Mucosa of stomach (tissue), 1 donor: Measurements from ENCODE around the gene STAT4.

ENCODE experiments used
- H3K27me3 ChIP-seq: one replicate; pipeline ENCODE4 v1.7.0; 2013; ENCODE audit warnings: mild to moderate bottlenecking, low read length; ENCODE audit not compliant: control insufficient read depth, insufficient read depth
- H3K36me3 ChIP-seq: one replicate; pipeline ENCODE4 v1.7.0; 2013; ENCODE audit warnings: low read length; ENCODE audit not compliant: control insufficient read depth, insufficient read depth
- H3K4me1 ChIP-seq: one replicate; pipeline ENCODE4 v1.7.0; 2013; ENCODE audit warnings: mild to moderate bottlenecking, low read length; ENCODE audit not compliant: control insufficient read depth, insufficient read depth
- H3K4me3 ChIP-seq: one replicate; pipeline ENCODE4 v1.7.0; 2013; ENCODE audit warnings: low read length
- H3K9ac ChIP-seq: one replicate; pipeline ENCODE4 v1.7.0; 2013; ENCODE audit warnings: mild to moderate bottlenecking, low read length, moderate library complexity
- H3K9me3 ChIP-seq: one replicate; pipeline ENCODE4 v1.7.0; 2013; ENCODE audit warnings: mild to moderate bottlenecking, low read length, moderate library complexity; ENCODE audit not compliant: control insufficient read depth
- donor health status: Pancreatic carcinoma.

The STAT4 gene

DNA sequence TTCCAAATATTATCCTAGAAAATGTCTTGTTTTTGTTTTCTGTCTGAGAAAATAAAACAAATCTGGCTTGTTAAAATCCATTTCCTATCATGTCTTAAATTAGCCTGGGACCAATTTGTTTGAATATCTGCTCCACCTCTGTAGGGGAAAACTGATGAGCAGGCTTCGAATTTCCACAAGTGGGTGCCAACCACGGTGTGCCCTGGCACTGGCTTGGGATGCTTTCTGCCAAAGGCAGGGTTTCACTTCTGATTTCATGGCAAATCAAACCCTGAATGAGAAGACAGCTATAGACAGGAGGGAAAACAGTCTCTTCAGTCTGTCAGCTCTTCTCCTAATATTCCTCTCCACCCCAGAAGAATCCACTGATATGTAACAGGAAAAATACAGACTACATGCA lies 33.7 kb upstream of the STAT4 start:
- H3K4me3 ChIP-seq: no peak overlapping the region
- no peaks in the 10 kb centered on the region for H3K36me3 ChIP-seq
- H3K4me1 ChIP-seq: no peaks in the 10 kb centered on the region
- H3K9ac ChIP-seq: no peak overlapping the region
- no peaks in the 10 kb centered on the region for H3K9me3 ChIP-seq
- no peaks in the 10 kb centered on the region for H3K27me3 ChIP-seq

- H3K36me3 ChIP-seq: no peaks in the 10 kb centered on the region
- no peak overlapping the region for H3K4me3 ChIP-seq
- H3K9me3 ChIP-seq: no peaks in the 10 kb centered on the region
- no peak overlapping the region for H3K9ac ChIP-seq
- no peaks in the 10 kb centered on the region for H3K4me1 ChIP-seq
- no peaks in the 10 kb centered on the region for H3K27me3 ChIP-seq
Measured at GRCh38 chr2:191183516-191183915, 32.7 kb upstream of the STAT4 start.

- Histone ChIP-seq H3K9ac (no peak overlapping the region), H3K36me3 (no peaks in the 10 kb centered on the region), H3K4me1 (no peaks in the 10 kb centered on the region), H3K9me3 (no peaks in the 10 kb centered on the region), H3K27me3 (no peaks in the 10 kb centered on the region), H3K4me3 (no peak overlapping the region)
Measured at GRCh38 chr2:191183081-191183480, 32.3 kb upstream of the STAT4 start.

DNA sequence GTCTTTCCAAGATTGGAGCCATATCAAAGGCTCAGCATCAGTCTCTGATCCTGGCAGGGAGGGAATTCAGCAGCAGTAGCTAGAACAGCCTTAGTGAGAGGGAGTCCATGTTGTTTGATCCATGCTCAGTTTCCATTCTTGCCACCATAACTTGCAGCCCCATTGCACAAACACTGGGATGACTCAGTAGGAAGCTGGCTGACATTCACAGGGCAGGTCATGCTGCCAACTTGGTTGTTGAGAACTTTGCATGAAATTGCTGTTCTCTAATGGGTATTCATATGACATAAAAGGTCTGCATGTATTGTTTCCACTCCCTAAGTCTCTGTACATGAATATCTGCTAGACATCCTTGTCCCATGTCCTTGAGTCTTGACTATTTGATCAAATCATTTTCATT lies 29.9 kb upstream of the STAT4 start:
- no peaks in the 10 kb centered on the region for H3K27me3 ChIP-seq
- no peaks in the 10 kb centered on the region for H3K36me3 ChIP-seq
- H3K4me3 ChIP-seq: no peak overlapping the region
- no peaks in the 10 kb centered on the region for H3K4me1 ChIP-seq
- no peak overlapping the region for H3K9ac ChIP-seq
- H3K9me3 ChIP-seq: no peaks in the 10 kb centered on the region

DNA sequence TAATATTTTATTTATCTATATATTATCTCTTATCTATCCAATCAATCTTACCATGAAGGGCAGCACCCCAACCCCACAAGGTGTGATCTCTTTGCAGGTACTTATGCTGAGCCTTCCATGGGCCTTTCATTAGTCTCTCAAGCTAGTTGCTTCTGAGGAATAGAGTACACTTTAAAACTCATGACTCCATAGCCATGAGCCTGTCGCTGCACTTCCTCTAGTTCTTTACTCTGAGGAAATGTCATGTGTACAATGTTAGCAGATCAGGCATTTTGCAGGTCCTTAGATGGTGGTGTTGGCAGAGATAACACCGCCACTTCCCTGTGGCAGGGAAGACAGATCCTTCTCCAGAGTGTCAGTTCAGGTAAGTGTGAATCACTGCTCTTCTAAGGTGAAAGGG lies 29.5 kb upstream of the STAT4 start:
- Histone ChIP-seq H3K36me3 (no peaks in the 10 kb centered on the region), H3K27me3 (no peaks in the 10 kb centered on the region), H3K4me1 (no peaks in the 10 kb centered on the region), H3K9me3 (no peaks in the 10 kb centered on the region), H3K9ac (no peak overlapping the region), H3K4me3 (no peak overlapping the region)

DNA sequence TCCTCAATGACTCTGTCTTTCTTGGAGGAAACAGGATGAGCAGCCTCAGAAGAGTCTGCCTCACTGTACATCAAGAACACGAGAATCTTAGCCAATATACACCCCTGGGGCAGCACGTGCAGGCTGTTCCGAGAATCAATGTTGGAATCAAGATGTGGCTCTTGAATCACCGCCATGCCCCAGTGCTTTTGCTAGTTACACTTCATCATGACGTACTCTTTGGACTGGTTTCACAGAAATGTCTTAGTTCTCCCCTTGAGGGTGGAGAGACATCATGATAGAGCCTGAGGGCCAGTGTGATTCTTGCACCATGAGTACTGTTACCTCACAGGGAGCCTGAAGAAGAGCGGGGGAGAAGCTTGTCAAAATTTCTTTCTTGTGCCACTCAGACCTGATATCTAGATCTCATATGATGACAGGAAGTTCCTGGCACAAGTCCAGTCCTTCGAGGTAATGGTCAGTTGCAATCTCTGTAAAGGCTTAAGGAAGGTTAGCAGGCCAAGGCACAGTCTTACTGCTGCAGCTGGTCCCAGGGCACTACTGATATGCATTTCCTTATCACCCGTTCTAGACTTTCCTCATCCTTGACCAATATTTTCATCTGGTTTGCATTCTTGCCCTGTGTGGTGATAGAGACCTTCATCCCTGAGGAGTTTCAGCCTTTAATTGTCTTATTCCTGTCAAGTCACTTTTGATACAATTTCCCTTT lies 28.2 kb upstream of the STAT4 start:
- Histone ChIP-seq H3K4me3 (no peak overlapping the region), H3K27me3 (no peaks in the 10 kb centered on the region), H3K9ac (no peak overlapping the region), H3K4me1 (no peaks in the 10 kb centered on the region), H3K9me3 (no peaks in the 10 kb centered on the region), H3K36me3 (no peaks in the 10 kb centered on the region)

DNA sequence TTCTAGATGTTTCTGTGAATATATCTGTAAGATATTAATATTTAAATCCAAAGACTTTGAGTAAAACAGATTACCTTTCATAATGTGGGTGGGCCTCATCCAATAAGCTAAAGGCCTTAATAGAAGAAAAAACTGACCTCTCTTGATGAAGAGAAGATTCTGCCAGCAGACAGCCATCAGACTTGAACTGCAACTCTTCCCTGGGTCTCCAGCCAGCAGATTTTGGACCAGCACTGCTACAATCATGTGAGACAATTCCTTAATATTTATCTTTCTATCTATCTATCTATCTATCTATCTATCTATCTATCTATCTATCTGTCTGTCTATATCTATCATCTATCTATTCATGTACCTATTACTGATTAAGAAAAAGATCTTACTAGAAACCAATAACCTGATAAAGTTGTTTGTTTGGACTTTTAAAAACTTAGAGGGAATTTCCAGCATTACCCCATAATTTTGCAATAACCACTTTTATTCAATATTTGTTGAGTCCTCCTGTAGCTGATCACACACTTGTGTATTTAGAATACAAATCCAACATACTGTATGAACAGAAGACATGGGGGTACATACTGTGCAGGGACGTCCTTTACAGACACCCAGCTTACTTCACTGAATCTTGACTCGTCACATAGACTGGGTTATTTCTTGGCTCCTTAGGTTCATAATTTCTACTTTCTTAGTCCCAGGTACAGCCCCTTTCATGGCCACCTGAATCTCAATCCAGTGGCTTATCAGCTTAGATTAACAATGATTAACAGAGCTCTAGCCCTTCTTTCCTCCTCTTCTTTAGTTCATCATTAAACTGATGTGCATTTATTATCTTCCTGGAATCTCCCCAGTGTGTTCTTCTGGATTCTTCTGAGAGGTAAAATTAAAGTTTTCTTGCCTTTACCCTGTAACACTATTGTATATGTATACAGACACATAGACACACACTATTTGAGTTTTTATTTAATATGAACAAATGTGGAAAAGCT lies 27.2 kb upstream of the STAT4 start:
- Histone ChIP-seq H3K4me3 (no peak overlapping the region), H3K4me1 (no peaks in the 10 kb centered on the region), H3K9me3 (no peaks in the 10 kb centered on the region), H3K36me3 (no peaks in the 10 kb centered on the region), H3K9ac (no peak overlapping the region), H3K27me3 (no peaks in the 10 kb centered on the region)

GRCh38 chr2:191176801-191177438 lies 26.1 kb upstream of the STAT4 start:
- Histone ChIP-seq H3K9me3 (no peaks in the 10 kb centered on the region), H3K4me1 (no peaks in the 10 kb centered on the region), H3K27me3 (no peaks in the 10 kb centered on the region), H3K36me3 (no peaks in the 10 kb centered on the region), H3K4me3 (no peak overlapping the region), H3K9ac (no peak overlapping the region)

- Histone ChIP-seq H3K9me3 (no peaks in the 10 kb centered on the region), H3K4me3 (no peak overlapping the region), H3K4me1 (no peaks in the 10 kb centered on the region), H3K27me3 (no peaks in the 10 kb centered on the region), H3K9ac (no peak overlapping the region), H3K36me3 (no peaks in the 10 kb centered on the region)
Measured at GRCh38 chr2:191176305-191176704, 25.5 kb upstream of the STAT4 start.

DNA sequence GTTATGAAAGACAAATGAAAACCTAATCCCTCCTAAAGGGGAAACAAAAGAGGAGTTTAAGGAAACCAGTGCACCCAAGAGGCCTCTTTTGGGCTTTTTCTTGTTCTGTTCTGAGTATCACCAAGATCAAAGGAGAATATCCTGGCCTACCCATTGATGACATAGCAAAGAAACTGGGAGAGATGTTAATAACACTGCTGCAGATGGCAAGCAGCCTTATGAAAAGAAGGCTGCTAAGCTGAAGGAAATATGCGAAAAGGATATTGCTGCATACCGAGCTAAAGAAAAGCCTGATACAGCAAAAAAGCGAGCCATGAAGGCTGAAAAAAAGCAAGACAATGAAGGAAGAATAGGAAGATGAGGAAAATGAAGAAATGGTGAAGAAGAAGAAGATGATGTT lies 23.6 kb upstream of the STAT4 start:
- Histone ChIP-seq H3K36me3 (no peaks in the 10 kb centered on the region), H3K4me3 (no peak overlapping the region), H3K9ac (no peak overlapping the region), H3K4me1 (no peaks in the 10 kb centered on the region), H3K27me3 (no peaks in the 10 kb centered on the region), H3K9me3 (no peaks in the 10 kb centered on the region)

GRCh38 chr2:191173206-191173605 lies 22.4 kb upstream of the STAT4 start:
- no peak overlapping the region for H3K9ac ChIP-seq
- H3K27me3 ChIP-seq: no peaks in the 10 kb centered on the region
- H3K36me3 ChIP-seq: no peaks in the 10 kb centered on the region
- H3K9me3 ChIP-seq: no peaks in the 10 kb centered on the region
- H3K4me3 ChIP-seq: no peak overlapping the region
- H3K4me1 ChIP-seq: no peaks in the 10 kb centered on the region
